NCI-H524 treated with DMSO at 0.1 percent for 48 hours (cell line): Measurements from ENCODE around the gene MSANTD7.
A peak's percentile ranks its signal among the peaks of the same experiment; 100 is the strongest.
"Not testable (repeated sequence)": the region's sequence is repeated elsewhere in the genome, so short reads cannot be mapped to it uniquely, and the experiment has no call there.

Experiments
- DNase-seq: peaks from one replicate; lab custom pipeline; 2025; lab: John Stamatoyannopoulos, UW

The MSANTD7 gene

DNA sequence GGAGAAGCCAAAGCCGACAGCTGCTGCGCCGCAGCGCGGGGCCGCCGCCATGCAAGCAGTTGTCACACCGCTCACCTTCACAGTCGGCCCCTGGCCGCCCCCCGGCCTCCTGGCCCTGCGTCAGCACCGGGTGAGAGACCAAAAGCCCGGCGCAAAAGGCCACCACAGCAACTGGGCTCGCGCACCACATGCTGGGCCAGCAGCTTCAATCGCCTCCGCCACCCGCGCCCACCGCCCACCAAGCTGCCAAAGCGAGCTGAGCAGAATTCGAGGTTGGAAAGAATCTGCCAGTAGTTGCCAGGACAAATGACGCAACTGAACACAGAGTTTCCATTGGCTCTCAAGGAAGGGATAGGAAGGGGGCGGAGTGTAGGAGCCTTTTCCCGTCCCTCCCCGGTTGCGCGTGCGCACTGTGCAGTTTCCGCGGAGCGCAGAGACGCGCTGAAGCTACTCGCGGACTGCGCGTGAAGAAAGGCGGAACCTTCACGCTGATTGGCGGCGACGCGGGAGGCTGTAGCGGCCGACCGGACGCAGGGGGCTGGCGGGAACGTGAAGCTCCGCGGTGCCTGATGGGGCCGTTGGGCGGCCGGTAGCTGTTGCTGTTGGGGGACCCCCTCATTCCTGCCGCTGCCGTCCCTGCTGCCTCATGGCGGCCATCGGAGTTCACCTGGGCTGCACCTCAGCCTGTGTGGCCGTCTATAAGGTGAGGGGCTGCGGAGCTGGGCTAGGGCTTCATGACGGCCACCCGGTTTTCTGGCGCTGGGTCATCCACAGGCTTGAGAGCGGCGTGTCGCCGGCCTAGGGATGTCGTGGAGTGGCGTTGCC is at the start of gene MSANTD7, which contains the start of the genes CDNF and HSPA14:
Gene MSANTD7, plus strand, starts transcription at position 550 of the 825 bp plus-strand sequence. CDS start 3,979 bp downstream, outside the sequence.
Gene CDNF, minus strand, starts transcription at position 281 of the 825 bp plus-strand sequence. Its CDS starts 91 bp downstream, at position 190.
Gene HSPA14, plus strand, starts transcription at position 550 of the 825 bp plus-strand sequence. Its CDS starts 97 bp downstream, at position 647.
- DNase-seq = peak; percentile 58

- DNase-seq = no peak
These were observed 39.5 kb upstream of the MSANTD7 start for GRCh38 chr10:14798636-14799035.

GRCh38 chr10:14800397-14800796 is 37.7 kb upstream of the MSANTD7 start:
- no peak for DNase-seq

GRCh38 chr10:14801723-14802122 is 36.4 kb upstream of the MSANTD7 start:
- no peak for DNase-seq

DNA sequence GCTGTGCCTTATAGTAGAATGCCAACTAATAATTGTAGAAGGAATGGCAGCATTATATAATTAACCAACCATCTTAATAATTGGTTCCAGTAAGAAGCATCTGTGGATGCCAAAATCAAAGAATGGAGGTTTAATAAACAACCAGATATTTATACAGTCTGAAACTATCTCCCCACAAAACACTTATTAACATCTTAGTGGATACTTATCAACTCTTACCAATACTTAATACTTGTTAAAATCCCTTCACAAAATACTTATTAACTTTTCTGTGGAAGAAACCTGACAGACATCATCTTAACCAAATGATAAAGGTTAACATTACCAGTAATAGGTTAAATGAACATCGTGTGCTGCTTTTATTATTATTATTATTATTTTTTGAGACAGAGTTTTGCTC is 34.3 kb upstream of the MSANTD7 start:
- DNase-seq = no peak

- no peak for DNase-seq
These were observed 31.8 kb upstream of the MSANTD7 start for GRCh38 chr10:14806318-14806717.

DNA sequence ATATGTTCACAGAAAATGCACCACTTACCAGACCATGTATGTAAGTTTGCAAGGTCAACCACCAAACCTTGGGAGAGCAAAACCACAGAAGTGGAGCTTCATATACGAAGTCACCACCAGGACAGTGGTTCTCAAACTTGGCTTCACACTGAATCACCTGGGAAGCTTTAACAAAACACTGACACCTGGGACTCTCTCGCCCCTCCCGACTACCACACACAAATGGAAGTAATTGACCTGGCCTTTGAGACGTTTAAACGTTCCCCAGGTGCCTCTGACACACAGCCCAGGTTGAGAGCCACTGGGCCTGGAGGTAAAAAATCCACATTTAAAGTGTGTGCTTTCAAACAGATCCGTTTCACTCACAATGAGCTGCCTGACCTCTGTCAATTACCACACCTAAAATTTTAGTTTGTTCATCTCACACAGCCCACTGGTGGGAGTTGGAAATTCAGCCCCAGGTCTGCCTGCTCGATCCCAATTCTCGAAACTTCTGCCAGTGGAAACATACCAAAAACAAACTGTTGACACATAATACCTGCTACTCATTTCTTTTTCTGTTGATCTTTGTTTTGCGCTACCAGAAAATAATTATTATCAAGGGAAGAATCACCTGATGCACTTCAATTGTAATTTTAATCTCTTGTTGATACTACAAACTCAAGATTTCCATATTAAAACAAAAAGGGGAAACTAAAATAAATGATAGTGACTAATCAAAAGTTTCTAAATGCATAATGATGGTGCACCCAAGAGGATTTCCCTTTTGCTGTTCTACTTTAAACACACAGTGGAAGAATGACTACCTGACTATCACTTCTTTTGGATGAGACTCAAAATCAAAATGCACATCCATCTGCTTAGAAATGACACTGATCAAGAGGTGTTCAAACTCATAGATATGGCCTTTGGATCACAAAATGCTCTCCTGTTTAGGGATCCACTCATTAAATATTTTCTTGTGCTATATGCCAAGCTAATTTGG is 26.8 kb upstream of the MSANTD7 start:
- DNase-seq = no peak

DNA sequence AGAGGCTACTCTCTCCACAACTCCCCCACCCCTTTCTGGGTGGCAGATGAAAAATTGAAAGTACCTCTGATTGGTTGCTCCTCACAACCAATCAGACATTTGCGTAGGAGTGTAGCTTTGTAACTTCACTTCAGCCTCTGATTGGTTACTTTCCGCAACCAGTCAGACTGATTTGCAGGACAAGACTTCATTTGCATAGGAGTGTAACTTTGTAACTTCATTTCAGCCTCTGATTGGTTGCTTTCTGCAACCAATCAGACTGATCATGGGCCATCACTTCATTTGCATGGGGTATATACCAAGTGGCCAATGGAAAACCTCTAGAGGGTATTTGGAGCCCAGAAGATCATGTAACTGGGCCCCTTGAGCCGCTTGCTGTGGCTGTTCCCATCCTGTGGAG is 25.8 kb upstream of the MSANTD7 start:
- DNase-seq = no peak

DNA sequence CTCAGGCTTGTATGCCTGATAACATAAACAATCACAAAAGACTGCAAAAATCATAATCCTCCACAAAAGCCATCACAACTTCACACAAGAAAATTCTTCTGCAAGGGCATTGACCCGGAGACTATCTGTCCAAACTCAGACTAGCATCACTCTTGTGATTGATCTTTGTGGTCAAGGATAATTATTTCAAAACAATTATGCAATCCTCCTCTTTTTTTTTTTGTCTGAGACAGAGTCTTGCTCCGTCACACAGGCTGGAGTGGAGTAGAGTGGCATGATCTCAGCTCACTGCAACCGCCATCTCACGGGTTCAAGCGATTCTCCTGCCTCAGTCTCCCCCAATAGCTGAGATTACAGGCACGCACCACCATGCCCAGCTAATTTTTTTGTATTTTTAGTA is 22.4 kb upstream of the MSANTD7 start:
- no peak for DNase-seq

GRCh38 chr10:14816717-14817116 is 21.4 kb upstream of the MSANTD7 start:
- DNase-seq = not testable (repeated sequence)

DNA sequence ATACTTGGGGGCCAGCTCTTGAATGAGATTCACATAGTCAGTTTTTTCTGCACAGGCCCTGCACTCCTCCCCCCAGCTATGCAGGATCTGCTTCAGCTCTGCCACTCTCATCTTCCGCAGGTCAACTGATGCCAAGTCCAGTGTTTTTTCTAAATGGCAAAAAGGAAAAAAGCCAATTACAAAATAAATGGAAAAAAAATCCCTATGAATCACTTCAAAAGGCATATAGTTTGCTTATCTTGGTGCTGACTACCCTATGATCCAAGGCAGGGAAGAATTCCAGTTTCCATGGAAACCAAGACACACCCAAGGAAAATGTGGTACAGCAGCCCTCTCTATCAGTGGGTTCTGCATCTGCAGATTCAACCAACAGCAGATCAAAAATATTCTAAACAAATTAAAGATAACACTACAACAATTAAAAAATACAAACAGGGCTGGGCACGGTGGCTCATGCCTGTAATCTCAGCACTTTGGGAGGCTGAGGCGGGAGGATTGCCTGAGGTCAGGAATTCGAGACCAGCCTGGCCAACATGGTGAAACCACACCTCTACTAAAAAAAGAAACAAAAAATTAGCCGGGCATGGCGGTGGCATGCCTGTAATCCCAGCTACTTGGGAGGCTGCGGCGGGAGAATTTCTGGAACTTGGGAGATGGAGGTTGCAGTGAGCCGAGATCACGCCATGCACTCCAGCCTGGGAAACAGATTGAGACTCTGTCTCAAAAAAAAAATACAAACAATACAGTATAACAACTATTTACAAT is 17.9 kb upstream of the MSANTD7 start:
- DNase-seq = no peak

DNA sequence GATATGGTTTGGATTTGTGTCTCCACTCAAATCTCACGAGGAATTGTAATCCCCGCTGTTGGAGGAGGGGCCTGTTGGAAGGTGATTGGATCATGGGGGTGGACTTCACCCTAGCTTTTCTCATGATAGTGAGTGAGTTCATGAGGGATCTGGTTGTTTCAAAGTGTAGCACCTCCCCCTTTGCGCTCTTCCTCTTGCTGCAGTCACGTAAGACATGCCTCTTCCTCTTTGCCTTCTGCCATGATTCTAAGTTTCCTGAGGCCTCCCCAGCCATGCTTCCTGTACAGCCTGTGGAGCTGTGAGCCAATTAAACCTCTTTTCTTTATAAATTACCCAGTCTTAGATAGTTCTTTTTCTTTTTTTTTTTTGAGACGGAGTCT is 17.3 kb upstream of the MSANTD7 start:
- no peak for DNase-seq

- no peak for DNase-seq
These were observed 16.3 kb upstream of the MSANTD7 start for GRCh38 chr10:14821635-14822375.

- no peak for DNase-seq
These were observed 15.0 kb upstream of the MSANTD7 start for GRCh38 chr10:14822879-14823755.

GRCh38 chr10:14823966-14824365 is 14.1 kb upstream of the MSANTD7 start:
- no peak for DNase-seq

DNA sequence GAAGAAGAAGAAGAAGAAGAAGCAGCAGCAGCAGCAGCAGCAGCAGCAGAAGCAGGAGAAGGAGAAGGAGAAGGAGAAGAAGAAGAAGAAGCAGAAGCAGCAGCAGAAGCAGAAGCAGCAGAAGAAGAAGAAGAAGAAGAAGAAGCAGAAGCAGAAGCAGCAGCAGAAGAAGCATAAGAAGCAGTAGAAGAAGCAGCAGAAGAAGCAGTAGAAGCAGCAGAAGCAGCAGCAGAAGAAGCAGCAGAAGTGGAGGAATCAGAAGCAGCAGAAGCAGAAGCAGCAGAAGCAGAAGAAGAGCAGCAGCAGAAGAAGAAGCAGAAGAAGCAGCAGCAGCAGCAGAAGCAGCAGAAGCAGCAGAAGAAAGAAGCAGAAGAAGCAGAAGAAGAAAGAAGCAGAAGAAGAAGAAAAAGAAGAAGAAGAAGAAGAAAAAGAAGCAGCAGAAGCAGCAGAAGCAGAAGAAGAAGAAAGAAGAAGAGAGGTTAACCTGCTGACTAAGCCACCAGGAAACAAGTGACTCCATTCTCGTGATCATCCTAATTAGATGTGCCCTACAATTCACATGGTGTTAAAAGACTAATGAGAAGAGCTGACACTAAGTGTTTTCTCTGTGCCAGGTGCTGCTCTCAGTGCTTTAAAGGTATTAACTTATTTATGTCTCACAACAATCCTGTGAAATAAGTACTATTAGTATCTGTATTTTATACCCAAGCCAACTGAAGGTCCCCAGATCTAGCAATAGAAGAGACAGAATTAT is 11.9 kb upstream of the MSANTD7 start:
- no peak for DNase-seq

DNA sequence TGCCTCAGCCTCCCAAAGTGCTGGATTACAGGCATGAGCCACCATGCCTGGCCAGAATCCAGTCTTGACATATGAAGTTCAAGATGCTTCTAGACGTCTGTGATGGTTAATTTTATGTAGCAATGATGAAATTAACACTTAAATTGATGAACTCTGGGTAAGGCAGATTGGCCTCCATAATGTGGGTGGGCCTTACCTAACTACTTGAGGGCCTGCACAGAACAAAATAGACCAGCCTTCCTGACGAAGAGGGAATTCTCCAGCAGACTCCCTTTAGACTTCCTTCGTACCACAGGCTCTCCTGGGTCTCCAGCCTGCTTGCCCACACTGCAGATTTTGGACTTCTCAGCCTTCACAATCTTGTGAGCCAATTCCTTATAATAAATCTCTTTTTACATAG is 5.0 kb upstream of the MSANTD7 start:
- DNase-seq = no peak

- DNase-seq = no peak
These were observed 1.9 kb upstream of the MSANTD7 start for GRCh38 chr10:14836208-14836607.

- no peak for DNase-seq
These were observed 926 bp upstream of the MSANTD7 start for GRCh38 chr10:14837003-14837756.
